Lung (tissue), 12 donors: ENCODE measurements around the gene CMKLR1. TPM values are rescaled to one million over a fixed set of nuclear protein-coding genes. Genes with fewer than 3 reads are reported as not detected.

ENCODE experiments used
- ATAC-seq: fragments of 200-7000 bp; cut with Tn5 transposase; one replicate; pipeline ENCODE4 v1.9.1; 2020; ENCODE audit warnings: moderate number of reproducible peaks; ENCODE audit not compliant: insufficient read depth, low FRiP score
- DNase-seq, 3 donors: peaks; one replicate each; pipeline ENCODE4 v3.0.0-alpha.2; 2013 to 2017
- H3K27ac ChIP-seq, 2 donors: one replicate each; pipeline ENCODE4 v1.5.1; 2013; ENCODE audit warnings: mild to moderate bottlenecking in 2 of 2, moderate library complexity in 2 of 2, control low read depth in 1 of 2, inconsistent platforms in 1 of 2, low read depth in 1 of 2, low read length in 1 of 2
- H3K27me3 ChIP-seq, 3 donors: one replicate each; pipeline ENCODE4 v1.5.1; 2013; ENCODE audit warnings: low read length in 2 of 3; ENCODE audit not compliant: control insufficient read depth in 3 of 3, insufficient read depth in 3 of 3
- H3K36me3 ChIP-seq, 4 donors: one replicate each; pipeline ENCODE4 v1.5.1; 2013; ENCODE audit warnings: low read length in 4 of 4, mild to moderate bottlenecking in 1 of 4, moderate library complexity in 1 of 4; ENCODE audit not compliant: control insufficient read depth in 4 of 4, insufficient read depth in 4 of 4
- H3K4me1 ChIP-seq, 5 donors: one replicate each; pipeline ENCODE4 v1.5.1; 2013; ENCODE audit warnings: low read length in 5 of 5, mild to moderate bottlenecking in 2 of 5, moderate library complexity in 1 of 5; ENCODE audit not compliant: control insufficient read depth in 5 of 5, insufficient read depth in 5 of 5
- H3K4me3 ChIP-seq: one replicate; pipeline ENCODE4 v1.5.1; 2013; ENCODE audit warnings: mild to moderate bottlenecking, control low read depth, moderate library complexity
- H3K9ac ChIP-seq, 2 donors: one replicate each; pipeline ENCODE4 v1.5.1; 2013; ENCODE audit warnings: low read length in 2 of 2, control low read depth in 1 of 2; ENCODE audit not compliant: insufficient read depth in 1 of 2
- H3K9me3 ChIP-seq, 4 donors: one replicate each; pipeline ENCODE4 v1.5.1; 2013; ENCODE audit warnings: low read length in 3 of 4, mild to moderate bottlenecking in 1 of 4, moderate library complexity in 1 of 4; ENCODE audit not compliant: control insufficient read depth in 4 of 4, insufficient read depth in 3 of 4
- WGBS, 2 donors: extraction: QIAGEN DNeasy Blood & Tissue Kit; methylation state at CpG; one replicate each; pipeline ENCODE4 v1.1.7; 2013; 5-methylcytosine and 5-hydroxymethylcytosine counted together
- polyA plus RNA-seq, 2 donors: library from polyadenylated mRNA; stranded (reverse); fragments of 200-250 nt; gene quantifications; one replicate each; pipeline ENCODE4 v1.2.1, GENCODE V29; 2013
- total RNA-seq, 2 donors: library from RNA; depleted of rRNA in 1 of 2; stranded (reverse); fragments of >200 nt in 1 of 2; gene quantifications; one replicate each; pipeline ENCODE4 v1.2.1, GENCODE V29; 2014 to 2021
- TF ChIP-seq, protein P1 (sequence below): IDR thresholded peaks from 2 replicates; pipeline ENCODE4 v1.5.1; 2012; ENCODE audit warnings: mild to moderate bottlenecking; ENCODE audit errors: control extremely low read depth, extremely low read depth
- donor health status: control.
- donor health status: control.
- donor health status: Bipolar disorder and iron deficiency.
- donor health status: healthy.
- donor health status: DM: yes; HTN: yes; CAD: no.

Gene CMKLR1
- total and polyA plus RNA-seq, 4 donors = 4.4 to 20.5 (median 17.5) TPM

- WGBS, 2 donors = 89 to 95% methylated on average over 1 of the region's 1 CpG
Observed at GRCh38 chr12:108265505-108265904, 73.6 kb downstream of the CMKLR1 start.

GRCh38 chr12:108260969-108261368, 78.1 kb downstream of the CMKLR1 start:
- no peak overlapping the region for H3K9ac ChIP-seq
- DNase-seq (no peak), ATAC-seq (no peak)
- TF ChIP-seq, protein P1, sequence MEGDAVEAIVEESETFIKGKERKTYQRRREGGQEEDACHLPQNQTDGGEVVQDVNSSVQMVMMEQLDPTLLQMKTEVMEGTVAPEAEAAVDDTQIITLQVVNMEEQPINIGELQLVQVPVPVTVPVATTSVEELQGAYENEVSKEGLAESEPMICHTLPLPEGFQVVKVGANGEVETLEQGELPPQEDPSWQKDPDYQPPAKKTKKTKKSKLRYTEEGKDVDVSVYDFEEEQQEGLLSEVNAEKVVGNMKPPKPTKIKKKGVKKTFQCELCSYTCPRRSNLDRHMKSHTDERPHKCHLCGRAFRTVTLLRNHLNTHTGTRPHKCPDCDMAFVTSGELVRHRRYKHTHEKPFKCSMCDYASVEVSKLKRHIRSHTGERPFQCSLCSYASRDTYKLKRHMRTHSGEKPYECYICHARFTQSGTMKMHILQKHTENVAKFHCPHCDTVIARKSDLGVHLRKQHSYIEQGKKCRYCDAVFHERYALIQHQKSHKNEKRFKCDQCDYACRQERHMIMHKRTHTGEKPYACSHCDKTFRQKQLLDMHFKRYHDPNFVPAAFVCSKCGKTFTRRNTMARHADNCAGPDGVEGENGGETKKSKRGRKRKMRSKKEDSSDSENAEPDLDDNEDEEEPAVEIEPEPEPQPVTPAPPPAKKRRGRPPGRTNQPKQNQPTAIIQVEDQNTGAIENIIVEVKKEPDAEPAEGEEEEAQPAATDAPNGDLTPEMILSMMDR = no peak
- no peaks in the 10 kb centered on the region for H3K36me3 ChIP-seq
- no peak overlapping the region for H3K27ac ChIP-seq
- no peak overlapping the region for H3K4me3 ChIP-seq
- H3K9me3 ChIP-seq = peaks cover 0 to 12% (median 5%) of the 10 kb centered on the region in 4 donors
- no peaks in the 10 kb centered on the region for H3K4me1 ChIP-seq
- H3K27me3 ChIP-seq = peaks cover 0 to 2% (median 0%) of the 10 kb centered on the region in 3 donors

More at GRCh38 chr12:108265505-108265904, 73.6 kb downstream of the CMKLR1 start:
- H3K9ac ChIP-seq = no peak overlapping the region
- H3K4me3 ChIP-seq = no peak overlapping the region
- no peak overlapping the region for H3K27ac ChIP-seq
- ATAC-seq = no peak
- no peaks in the 10 kb centered on the region for H3K27me3 ChIP-seq
- H3K4me1 ChIP-seq = peaks cover 0 to 3% (median 0%) of the 10 kb centered on the region in 5 donors
- no peak for DNase-seq
- H3K36me3 ChIP-seq = no peaks in the 10 kb centered on the region
- H3K9me3 ChIP-seq = peaks cover 0 to 9% (median 4%) of the 10 kb centered on the region in 4 donors
- TF ChIP-seq, protein P1 = no peak

- Histone ChIP-seq H3K9ac (no peak overlapping the region), H3K27me3 (peaks cover 0 to 3% (median 0%) of the 10 kb centered on the region in 3 donors), H3K4me3 (no peak overlapping the region), H3K4me1 (no peaks in the 10 kb centered on the region), H3K27ac (no peak overlapping the region), H3K36me3 (no peaks in the 10 kb centered on the region), H3K9me3 (peaks cover 0 to 12% (median 5%) of the 10 kb centered on the region in 4 donors)
- no peak for DNase-seq
- WGBS, 2 donors = 44 to 51% methylated on average over 3 of the region's 3 CpGs
- TF ChIP-seq, protein P1 = no peak
- ATAC-seq = no peak
Observed at GRCh38 chr12:108260039-108260438, 79.1 kb downstream of the CMKLR1 start.

DNA sequence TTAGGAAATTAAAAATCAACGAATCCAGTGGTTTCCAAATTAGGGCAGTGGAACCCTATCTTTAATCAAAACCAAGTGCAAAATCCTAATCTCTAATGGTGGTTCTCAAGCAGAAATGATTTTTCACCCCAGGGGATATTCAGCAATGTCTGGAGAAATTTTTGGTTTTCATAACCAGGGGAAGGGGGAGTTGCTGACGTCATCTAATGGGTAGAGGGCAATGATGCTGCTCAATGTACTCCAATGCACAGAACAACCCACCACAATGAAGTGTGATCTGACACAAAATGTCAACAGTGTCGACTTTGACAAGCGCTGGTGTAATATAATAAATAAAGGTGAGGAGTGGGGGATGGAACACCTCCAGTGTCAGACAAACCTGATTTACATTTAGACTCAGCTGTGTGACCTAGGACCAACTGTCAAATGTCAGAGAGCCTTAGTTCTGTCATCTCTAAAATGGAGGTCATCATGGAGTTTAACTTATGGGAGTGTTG, 81.5 kb downstream of the CMKLR1 start:
- H3K9me3 ChIP-seq = peaks cover 0 to 12% (median 5%) of the 10 kb centered on the region in 4 donors
- no peaks in the 10 kb centered on the region for H3K4me1 ChIP-seq
- 75 to 84% methylated on average over 4 of the region's 4 CpGs for WGBS, 2 donors
- no peaks in the 10 kb centered on the region for H3K36me3 ChIP-seq
- ATAC-seq (no peak), DNase-seq (no peak)
- H3K27ac ChIP-seq = no peak overlapping the region
- no peak overlapping the region for H3K9ac ChIP-seq
- TF ChIP-seq, protein P1 = no peak
- no peak overlapping the region for H3K4me3 ChIP-seq
- peaks cover 0 to 3% (median 0%) of the 10 kb centered on the region in 3 donors for H3K27me3 ChIP-seq
